Activated CD8-positive, alpha-beta T cell treated with anti-CD3 and anti-CD28 coated beads for 36 hours (primary cell): ENCODE results near the gene ASH1L. TPM values are rescaled to one million over a fixed set of nuclear protein-coding genes. Genes with fewer than 3 reads are reported as not detected.
"Not testable (repeated sequence)": the region's sequence is repeated elsewhere in the genome, so short reads cannot be mapped to it uniquely, and the experiment has no call there.

Experiments used
- ATAC-seq: fragments of 200-7000 bp; cut with Tn5 transposase; one replicate; pipeline ENCODE4 v1.10.0; 2021; ENCODE audit warnings: mild to moderate bottlenecking, moderate library complexity
- CTCF ChIA-PET: fragments of 350-600 bp; sonication (Branson Sonifier 250); formaldehyde crosslinking; loops from one replicate; lab custom pipeline; 2021; ENCODE audit warnings: antibody characterized with exemption; lab: Charles Lee
- POLR2A ChIA-PET: fragments of 350-600 bp; sonication (Branson Sonifier 250); formaldehyde crosslinking; loops from one replicate; lab custom pipeline; 2021; ENCODE audit warnings: antibody characterized with exemption; lab: Charles Lee
- DNase-seq: peaks from one replicate; pipeline ENCODE4 v3.0.0-alpha.2; 2020
- H3K27ac Mint-ChIP-seq: one replicate; pipeline ENCODE4 v1.8.0; 2021; ENCODE audit warnings: mild to moderate bottlenecking, mixed read lengths
- H3K27me3 Mint-ChIP-seq: one replicate; pipeline ENCODE4 v1.8.0; 2021; ENCODE audit warnings: mixed read lengths
- H3K36me3 Mint-ChIP-seq: one replicate; pipeline ENCODE4 v1.8.0; 2021; ENCODE audit warnings: low read depth, mixed read lengths
- H3K4me1 Mint-ChIP-seq: one replicate; pipeline ENCODE4 v1.8.0; 2021; ENCODE audit warnings: low read depth, mixed read lengths
- H3K4me3 Mint-ChIP-seq: one replicate; pipeline ENCODE4 v1.8.0; 2021; ENCODE audit warnings: mild to moderate bottlenecking, moderate library complexity, mixed read lengths
- H3K9me3 Mint-ChIP-seq: one replicate; pipeline ENCODE4 v1.8.0; 2021; ENCODE audit warnings: mixed read lengths
- intact Hi-C: fragments of 100-400 bp; cut with micrococcal nuclease; formaldehyde crosslinking; loops from one replicate; pipeline ENCODE4 v1.10.0; 2022
- total RNA-seq, 2 experiments: library from RNA; stranded (reverse); gene quantifications; one replicate each; pipeline ENCODE4 v1.2.3, GENCODE V29; 2021
- TF ChIP-seq, protein P1 (sequence below): fragments of 200-600 bp; IDR thresholded peaks from one replicate; pipeline ENCODE4 v1.8.0; 2022; ENCODE audit warnings: antibody characterized with exemption, mild to moderate bottlenecking

Gene ASH1L
- total RNA-seq, 2 experiments from 2014 or later: 30.3 to 31.6 TPM

DNA sequence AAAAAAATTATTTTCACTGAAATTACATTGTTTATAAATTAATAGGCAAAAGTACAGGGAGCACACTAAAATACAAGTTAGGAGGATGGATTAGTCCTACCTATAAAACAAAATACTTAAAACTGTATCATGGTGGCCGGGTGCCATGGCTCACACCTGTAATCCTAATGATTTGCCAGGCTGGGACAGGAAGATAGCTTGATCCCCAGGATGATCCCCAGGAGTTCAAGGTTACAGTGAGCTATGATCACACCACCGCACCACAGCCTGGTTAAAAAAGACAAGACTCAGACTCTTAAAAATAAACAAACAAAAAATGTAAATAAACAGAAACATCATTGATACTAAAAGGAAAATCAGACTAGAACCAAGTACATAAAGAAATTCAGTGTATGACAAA lies 53.5 kb downstream of the ASH1L start:
- ATAC-seq (no peak), DNase-seq (no peak)
- Mint-ChIP-seq H3K27me3 (no peaks in the 10 kb centered on the region), H3K36me3 (peaks cover 19% of the 10 kb centered on the region), H3K9me3 (no peaks in the 10 kb centered on the region), H3K4me3 (no peak overlapping the region), H3K4me1 (peaks cover 31% of the 10 kb centered on the region), H3K27ac (no peak overlapping the region)
- TF ChIP-seq, protein P1, sequence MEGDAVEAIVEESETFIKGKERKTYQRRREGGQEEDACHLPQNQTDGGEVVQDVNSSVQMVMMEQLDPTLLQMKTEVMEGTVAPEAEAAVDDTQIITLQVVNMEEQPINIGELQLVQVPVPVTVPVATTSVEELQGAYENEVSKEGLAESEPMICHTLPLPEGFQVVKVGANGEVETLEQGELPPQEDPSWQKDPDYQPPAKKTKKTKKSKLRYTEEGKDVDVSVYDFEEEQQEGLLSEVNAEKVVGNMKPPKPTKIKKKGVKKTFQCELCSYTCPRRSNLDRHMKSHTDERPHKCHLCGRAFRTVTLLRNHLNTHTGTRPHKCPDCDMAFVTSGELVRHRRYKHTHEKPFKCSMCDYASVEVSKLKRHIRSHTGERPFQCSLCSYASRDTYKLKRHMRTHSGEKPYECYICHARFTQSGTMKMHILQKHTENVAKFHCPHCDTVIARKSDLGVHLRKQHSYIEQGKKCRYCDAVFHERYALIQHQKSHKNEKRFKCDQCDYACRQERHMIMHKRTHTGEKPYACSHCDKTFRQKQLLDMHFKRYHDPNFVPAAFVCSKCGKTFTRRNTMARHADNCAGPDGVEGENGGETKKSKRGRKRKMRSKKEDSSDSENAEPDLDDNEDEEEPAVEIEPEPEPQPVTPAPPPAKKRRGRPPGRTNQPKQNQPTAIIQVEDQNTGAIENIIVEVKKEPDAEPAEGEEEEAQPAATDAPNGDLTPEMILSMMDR: no peak
- intact Hi-C loops: no loop called here
- POLR2A ChIA-PET: interaction anchor here (0.6 kb wide), 1 partner anchor 253 kb away, joined by 3 read pairs; no protein-coding TSS in a partner anchor
- CTCF ChIA-PET: no interaction called here

DNA sequence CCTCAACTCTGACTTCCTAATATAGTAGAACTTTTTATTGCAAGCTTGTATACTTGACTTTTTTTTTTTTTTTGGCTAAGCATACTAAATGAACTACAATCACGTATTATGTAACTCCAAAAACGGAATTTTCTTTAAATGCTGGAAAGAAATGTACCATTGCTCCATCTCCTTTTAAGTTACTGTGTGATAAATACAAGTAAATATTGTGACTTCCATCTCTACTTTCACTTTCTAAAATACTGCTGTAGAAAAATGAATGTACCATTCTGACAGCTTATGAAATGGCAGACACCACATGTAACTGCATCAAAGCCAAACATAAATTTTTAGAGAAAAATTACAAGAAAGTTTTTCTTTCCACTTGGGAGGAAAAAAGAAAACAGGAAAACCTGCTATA lies 54.7 kb downstream of the ASH1L start:
- H3K4me1 Mint-ChIP-seq: peaks cover 29% of the 10 kb centered on the region
- no peaks in the 10 kb centered on the region for H3K27me3 Mint-ChIP-seq
- no peak overlapping the region for H3K27ac Mint-ChIP-seq
- ATAC-seq (no peak), DNase-seq (no peak)
- peaks cover 16% of the 10 kb centered on the region for H3K36me3 Mint-ChIP-seq
- ChIA-PET POLR2A (no interaction called here), CTCF (no interaction called here)
- H3K4me3 Mint-ChIP-seq: no peak overlapping the region
- TF ChIP-seq, protein P1: no peak
- H3K9me3 Mint-ChIP-seq: no peaks in the 10 kb centered on the region
- intact Hi-C loops: no loop called here

DNA sequence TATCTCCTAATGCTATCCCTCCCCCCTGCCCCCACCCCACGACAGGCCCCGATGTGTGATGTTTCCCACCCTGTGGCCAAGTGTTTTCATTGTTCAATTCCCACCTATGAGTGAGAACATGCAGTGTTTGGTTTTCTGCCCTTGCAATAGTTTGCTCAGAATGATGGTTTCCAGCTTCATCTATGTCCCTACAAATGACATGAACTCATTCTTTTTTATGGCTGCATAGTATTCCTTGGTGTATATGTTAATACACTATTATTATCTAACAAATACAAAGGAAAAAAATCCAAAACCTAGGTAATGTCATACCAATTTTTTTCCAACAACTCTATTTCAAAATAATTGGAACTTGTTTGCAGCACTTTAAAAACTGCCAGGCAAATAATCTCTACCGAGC lies 56.6 kb downstream of the ASH1L start:
- POLR2A ChIA-PET, ATAC-seq, H3K27me3 Mint-ChIP-seq: not testable (repeated sequence)

DNA sequence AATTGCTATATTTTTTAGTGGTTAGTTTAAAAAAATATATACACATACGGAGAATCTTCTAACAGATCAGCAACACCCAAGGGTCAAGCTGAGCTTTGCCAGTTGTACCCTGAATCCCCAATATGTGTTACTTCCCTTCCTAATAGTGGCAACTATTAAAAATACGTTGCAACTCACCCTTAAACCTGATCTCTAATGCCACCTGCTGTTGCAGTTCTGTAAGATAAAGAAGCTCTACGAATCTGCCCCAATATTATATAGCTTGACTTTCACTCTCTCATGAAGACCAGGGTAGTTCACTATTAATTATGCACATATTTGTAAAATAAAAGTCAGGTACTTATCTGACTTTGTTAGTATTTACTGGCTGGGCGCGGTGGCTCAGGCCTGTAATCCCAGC lies 58.4 kb downstream of the ASH1L start:
- intact Hi-C loops: no loop called here
- peaks cover 9% of the 10 kb centered on the region for H3K36me3 Mint-ChIP-seq
- ChIA-PET POLR2A (interaction anchor here (0.9 to 1.0 kb wide), 2 partner anchors 59 to 85 kb away, joined by 3 read pairs; partner anchors contain the start of gene ASH1L), CTCF (interaction anchor here (0.6 to 1.2 kb wide), 2 partner anchors 9 to 33 kb away, joined by 3 read pairs; no protein-coding TSS in a partner anchor)
- TF ChIP-seq, protein P1: peak; percentile 24
- no peaks in the 10 kb centered on the region for H3K27me3 Mint-ChIP-seq
- DNase-seq (no peak), ATAC-seq (no peak)
- H3K27ac Mint-ChIP-seq: no peak overlapping the region
- H3K4me3 Mint-ChIP-seq: no peak overlapping the region
- peaks cover 38% of the 10 kb centered on the region for H3K4me1 Mint-ChIP-seq
- no peaks in the 10 kb centered on the region for H3K9me3 Mint-ChIP-seq

More for the DNA sequence above, 56.6 kb downstream of the ASH1L start:
- CTCF ChIA-PET, H3K27ac Mint-ChIP-seq, H3K36me3 Mint-ChIP-seq, intact Hi-C loops, H3K9me3 Mint-ChIP-seq, DNase-seq, H3K4me3 Mint-ChIP-seq: not testable (repeated sequence)
- peaks cover 26% of the 10 kb centered on the region for H3K4me1 Mint-ChIP-seq

DNA sequence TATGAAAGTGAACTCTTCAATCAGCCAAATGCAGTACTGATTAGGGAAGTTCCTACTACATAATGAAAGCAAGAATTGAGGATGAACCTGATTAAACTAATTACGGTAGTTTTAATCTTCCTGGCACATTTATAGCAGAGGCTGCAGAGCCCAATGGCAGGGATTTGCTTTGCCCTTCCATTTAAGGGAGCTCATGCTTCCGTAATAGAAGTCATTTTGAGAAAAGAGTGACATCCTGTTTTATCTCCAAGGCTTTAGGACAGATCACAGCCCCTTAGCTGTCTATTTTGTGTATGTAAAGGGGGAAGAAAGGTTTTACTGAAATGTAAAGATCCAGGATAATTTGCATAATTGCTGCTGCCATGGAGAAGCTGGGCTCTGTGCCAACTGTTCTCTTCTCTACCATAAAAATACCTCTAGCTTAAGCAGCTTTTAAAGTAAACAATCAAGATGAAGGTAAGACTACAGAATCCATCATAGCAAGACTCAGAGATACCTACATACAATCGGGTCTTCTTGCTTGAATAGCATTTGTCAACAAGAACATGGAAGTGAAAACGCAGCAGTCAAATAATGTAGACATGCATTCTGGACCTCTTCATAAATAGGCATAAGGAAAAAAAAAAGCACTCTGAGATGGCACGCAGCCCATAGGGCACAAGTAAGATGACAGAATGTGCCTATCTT lies 62.5 kb downstream of the ASH1L start:
- Mint-ChIP-seq H3K4me3 (no peak overlapping the region), H3K9me3 (no peaks in the 10 kb centered on the region), H3K27ac (peak overlapping the region; percentile 18), H3K27me3 (no peaks in the 10 kb centered on the region), H3K4me1 (peaks cover 39% of the 10 kb centered on the region), H3K36me3 (peaks cover 4% of the 10 kb centered on the region)
- CTCF ChIA-PET: interaction anchor here (1.0 to 1.1 kb wide), 2 partner anchors 14 to 178 kb away, joined by 3 read pairs; no protein-coding TSS in a partner anchor
- intact Hi-C loops: no loop called here
- TF ChIP-seq, protein P1: no peak
- ATAC-seq (no peak), DNase-seq (no peak)
- POLR2A ChIA-PET: no interaction called here
